Bronchial epithelial cell (primary cell): ENCODE measurements around the gene CDC42BPG. TPM values are rescaled to one million over a fixed set of nuclear protein-coding genes. Genes with fewer than 3 reads are reported as not detected.

ENCODE experiments used
- DNase-seq: peaks from one replicate; pipeline ENCODE4 v3.0.0-alpha.2; 2010; ENCODE audit warnings: low read depth
- FAIRE-seq: peaks from 2 replicates; lab custom pipeline; 2011; peaks lifted over from hg19 to GRCh38; lab: Jason Lieb, UNC
- H3K27me3 ChIP-seq: 2 replicates; pipeline ENCODE4 v1.5.1; 2011; ENCODE audit warnings: low read length; ENCODE audit not compliant: control insufficient read depth, insufficient read depth
- H3K36me3 ChIP-seq: 2 replicates; pipeline ENCODE4 v1.5.1; 2011; ENCODE audit warnings: low read length; ENCODE audit not compliant: control insufficient read depth, insufficient read depth
- H3K4me3 ChIP-seq: 2 replicates; pipeline ENCODE4 v1.5.1; 2011; ENCODE audit warnings: mild to moderate bottlenecking, low read depth, low read length, control low read depth
- total RNA-seq: library from RNA; depleted of rRNA; stranded (reverse); fragments of >200 nt; gene quantifications from 2 replicates; pipeline ENCODE4 v1.2.1, GENCODE V29; 2014
- TF ChIP-seq, protein P1 (sequence below): IDR thresholded peaks from 2 replicates; pipeline ENCODE4 v1.5.1; 2011; ENCODE audit warnings: mild to moderate bottlenecking, moderate library complexity, low read length, control low read depth, inconsistent platforms; ENCODE audit not compliant: insufficient read depth, severe bottlenecking

CDC42BPG gene
- total RNA-seq, 1 donor from 2014 or later: 16.6 TPM

GRCh38 chr11:64800303-64801157, 43.9 kb downstream of the CDC42BPG start:
- TF ChIP-seq, protein P1, sequence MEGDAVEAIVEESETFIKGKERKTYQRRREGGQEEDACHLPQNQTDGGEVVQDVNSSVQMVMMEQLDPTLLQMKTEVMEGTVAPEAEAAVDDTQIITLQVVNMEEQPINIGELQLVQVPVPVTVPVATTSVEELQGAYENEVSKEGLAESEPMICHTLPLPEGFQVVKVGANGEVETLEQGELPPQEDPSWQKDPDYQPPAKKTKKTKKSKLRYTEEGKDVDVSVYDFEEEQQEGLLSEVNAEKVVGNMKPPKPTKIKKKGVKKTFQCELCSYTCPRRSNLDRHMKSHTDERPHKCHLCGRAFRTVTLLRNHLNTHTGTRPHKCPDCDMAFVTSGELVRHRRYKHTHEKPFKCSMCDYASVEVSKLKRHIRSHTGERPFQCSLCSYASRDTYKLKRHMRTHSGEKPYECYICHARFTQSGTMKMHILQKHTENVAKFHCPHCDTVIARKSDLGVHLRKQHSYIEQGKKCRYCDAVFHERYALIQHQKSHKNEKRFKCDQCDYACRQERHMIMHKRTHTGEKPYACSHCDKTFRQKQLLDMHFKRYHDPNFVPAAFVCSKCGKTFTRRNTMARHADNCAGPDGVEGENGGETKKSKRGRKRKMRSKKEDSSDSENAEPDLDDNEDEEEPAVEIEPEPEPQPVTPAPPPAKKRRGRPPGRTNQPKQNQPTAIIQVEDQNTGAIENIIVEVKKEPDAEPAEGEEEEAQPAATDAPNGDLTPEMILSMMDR: no peak
- FAIRE-seq (no peak), DNase-seq (no peak)
- peaks cover 9% of the 10 kb centered on the region for H3K36me3 ChIP-seq
- no peaks in the 10 kb centered on the region for H3K27me3 ChIP-seq
- no peak overlapping the region for H3K4me3 ChIP-seq

- no peak overlapping the region for H3K4me3 ChIP-seq
- DNase-seq (no peak), FAIRE-seq (no peak)
- TF ChIP-seq, protein P1: no peak
- H3K36me3 ChIP-seq: peaks cover 7% of the 10 kb centered on the region
- no peaks in the 10 kb centered on the region for H3K27me3 ChIP-seq
These were observed 44.7 kb downstream of the CDC42BPG start for GRCh38 chr11:64799623-64800302.

DNA sequence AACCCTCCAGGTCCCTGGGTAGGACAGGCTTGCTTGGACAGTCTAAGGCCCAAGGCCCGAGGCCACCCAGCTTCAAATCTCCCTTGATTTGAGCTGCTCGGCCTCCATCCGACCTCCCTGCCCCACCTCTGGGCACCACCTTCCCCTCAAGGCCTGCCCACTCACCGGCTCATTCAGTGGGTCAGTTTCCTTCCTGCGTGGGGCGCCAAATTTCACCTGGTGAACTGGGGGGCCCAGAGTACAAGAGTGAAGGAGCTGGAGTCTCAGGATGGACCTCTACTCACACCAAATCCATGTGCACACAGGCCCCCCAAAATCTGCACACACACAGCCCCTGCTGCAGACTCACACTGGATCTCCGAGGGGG, 45.2 kb downstream of the CDC42BPG start:
- peaks cover 4% of the 10 kb centered on the region for H3K36me3 ChIP-seq
- no peak overlapping the region for H3K4me3 ChIP-seq
- TF ChIP-seq, protein P1: no peak
- H3K27me3 ChIP-seq: no peaks in the 10 kb centered on the region
- FAIRE-seq (no peak), DNase-seq (no peak)

GRCh38 chr11:64796757-64797541, 47.5 kb downstream of the CDC42BPG start:
- FAIRE-seq: no peak
- H3K27me3 ChIP-seq: no peaks in the 10 kb centered on the region
- H3K4me3 ChIP-seq: no peak overlapping the region
- H3K36me3 ChIP-seq: peaks cover 2% of the 10 kb centered on the region
- TF ChIP-seq, protein P1: no peak
- DNase-seq: no peak

- peaks cover 2% of the 10 kb centered on the region for H3K36me3 ChIP-seq
- H3K27me3 ChIP-seq: no peaks in the 10 kb centered on the region
- no peak overlapping the region for H3K4me3 ChIP-seq
- DNase-seq (no peak), FAIRE-seq (no peak)
- TF ChIP-seq, protein P1: no peak
These were observed 48.3 kb downstream of the CDC42BPG start for GRCh38 chr11:64796047-64796756.
